GM19438 (cell line): ENCODE data around the gene APH1B.
"Not testable (repeated sequence)": the region's sequence is repeated elsewhere in the genome, so short reads cannot be mapped to it uniquely, and the experiment has no call there.

Source experiments
- ATAC-seq: cut with Tn5 transposase; IDR thresholded peaks from one replicate; pipeline ENCODE4 v1.9.1; 2021; ENCODE audit warnings: low read depth; ENCODE audit not compliant: unreplicated experiment

Gene APH1B

DNA sequence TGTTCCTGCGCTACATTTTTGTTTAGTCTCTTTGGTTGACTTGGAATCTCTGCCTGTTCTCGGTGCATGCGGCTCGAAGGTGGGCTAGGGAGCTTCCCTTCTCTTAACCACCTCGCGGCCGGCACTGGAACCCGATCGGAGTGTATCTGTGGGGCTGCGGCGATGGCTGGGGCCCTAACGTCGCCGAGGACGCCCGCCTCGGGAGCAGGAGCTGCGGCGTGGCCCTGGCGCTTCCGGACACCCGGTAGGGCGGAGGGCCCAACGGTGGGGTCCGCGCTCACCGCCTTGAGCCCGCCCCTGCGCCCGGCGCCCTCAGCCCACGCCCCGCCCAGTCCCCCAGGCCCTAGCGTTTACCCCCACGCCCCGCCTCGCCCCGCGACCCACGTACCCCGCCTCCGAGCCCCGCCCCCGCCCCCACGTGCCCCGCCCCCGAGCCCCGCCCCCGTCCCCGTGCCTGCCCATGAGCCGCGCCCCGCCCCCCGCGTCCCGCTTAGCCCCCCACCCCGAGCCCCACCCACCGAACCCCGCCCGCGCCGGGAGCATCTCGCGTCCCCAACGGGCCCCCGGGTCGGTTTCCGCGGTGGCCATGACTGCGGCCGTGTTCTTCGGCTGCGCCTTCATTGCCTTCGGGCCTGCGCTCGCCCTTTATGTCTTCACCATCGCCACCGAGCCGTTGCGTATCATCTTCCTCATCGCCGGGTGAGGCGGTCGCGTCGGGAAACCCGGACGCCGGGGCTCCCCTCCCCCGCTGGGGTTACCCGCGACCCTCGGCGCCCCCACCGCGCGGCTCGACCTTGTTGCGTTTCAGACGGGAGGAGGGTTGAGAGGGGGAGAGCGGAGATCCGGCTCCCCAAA lies at the start of gene APH1B:
Gene APH1B (plus strand): TSS at position 568 of the 855 bp plus-strand sequence. CDS start 19 bp downstream, at position 587.
- ATAC-seq: peak; percentile 69

DNA sequence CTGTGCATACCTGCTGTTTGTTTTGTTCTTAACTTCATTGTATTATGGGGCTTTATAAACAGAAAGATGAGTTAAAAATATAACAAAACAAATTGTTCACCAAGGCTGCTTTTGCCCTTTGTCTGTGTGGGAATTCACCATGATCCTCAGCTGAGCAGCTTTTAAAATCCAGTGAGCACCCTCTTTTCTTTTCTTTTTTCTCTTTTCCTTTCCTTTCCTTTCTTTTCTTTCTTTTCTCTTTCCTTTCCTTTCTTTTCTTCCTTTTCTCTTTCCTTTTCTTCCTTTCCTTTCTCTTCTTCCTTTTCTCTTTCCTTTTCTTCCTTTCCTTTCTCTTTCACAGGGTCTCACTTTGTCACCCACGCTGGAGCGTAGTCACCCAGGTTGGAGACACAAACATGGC lies 49.7 kb upstream of the APH1B start:
- ATAC-seq: no peak

- no peak for ATAC-seq
Measured at GRCh38 chr15:63231206-63231605, 46.2 kb upstream of the APH1B start.

DNA sequence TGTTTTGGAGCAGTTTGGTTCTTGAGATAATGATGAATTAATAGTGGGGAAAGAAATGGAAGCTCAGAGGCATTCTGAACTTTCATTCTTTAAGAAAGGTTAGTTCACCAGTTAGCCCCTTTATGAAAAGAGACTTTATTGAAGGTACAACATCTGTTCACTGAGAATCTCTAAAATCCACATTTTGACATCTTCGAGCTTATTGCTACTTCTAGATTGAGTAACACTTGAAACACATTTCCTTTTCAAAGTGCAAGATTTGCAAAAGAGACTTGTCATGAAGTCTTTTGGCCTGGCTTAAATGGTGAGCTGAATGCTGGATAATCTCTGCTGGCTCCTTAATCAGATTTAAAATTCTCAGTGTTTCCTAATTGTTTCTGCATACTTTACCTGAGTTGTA lies 45.7 kb upstream of the APH1B start:
- no peak for ATAC-seq

GRCh38 chr15:63232405-63232804 lies 45.0 kb upstream of the APH1B start:
- ATAC-seq: no peak

DNA sequence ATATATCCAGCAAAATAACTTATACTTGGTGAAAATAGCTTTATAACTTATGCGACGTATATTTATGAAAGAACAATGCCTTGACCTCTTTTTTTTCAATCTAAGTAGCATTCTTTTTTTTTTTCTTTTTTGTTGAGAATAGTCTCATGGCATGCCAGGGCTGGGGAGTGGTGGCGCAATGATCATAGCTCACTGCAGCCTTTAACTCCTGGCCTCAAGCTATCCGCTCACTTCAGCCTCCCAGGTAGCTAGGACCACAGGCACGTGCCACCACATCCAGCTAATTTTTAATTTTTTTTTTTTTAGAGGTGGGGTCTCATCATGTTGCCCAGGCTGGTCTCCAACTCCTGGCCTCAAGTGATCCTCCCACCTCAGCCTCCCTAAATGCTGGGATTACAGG lies 44.5 kb upstream of the APH1B start:
- ATAC-seq: no peak

DNA sequence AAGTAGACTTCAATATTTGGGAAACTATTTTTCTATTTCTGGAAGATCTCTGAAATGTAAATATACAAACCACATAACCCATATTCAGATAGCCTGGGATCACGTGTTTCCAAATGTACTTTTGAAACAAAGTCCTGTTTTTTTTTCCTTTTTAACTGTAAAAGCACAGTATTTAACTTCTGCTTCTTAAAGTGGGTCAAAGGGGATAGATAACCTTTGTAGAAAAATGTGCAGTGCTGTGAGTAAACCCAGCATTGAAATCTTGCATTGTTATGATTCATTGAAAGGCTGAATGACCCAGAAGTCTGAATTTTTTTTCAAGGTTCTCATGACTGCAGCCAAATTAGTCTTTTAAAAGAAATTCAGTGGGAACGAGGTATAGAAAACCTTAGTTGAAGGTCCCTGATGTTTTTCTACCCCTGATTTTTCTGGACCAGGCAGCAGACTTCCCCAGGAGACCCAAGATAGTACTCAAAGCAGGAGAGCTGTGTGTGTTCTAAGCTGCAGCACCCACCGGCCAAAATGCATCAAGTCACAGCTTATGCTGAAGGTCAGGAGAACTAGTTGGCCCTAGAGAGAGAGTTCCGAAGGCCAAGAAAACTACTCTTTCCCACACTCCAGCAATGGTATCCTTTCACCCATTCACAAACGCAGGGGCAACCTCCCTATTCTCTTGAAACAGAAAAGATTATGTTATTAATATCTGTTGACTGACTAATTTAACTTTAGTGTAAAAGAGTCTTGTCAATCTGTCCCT lies 43.6 kb upstream of the APH1B start:
- no peak for ATAC-seq

GRCh38 chr15:63234451-63234870 lies 42.9 kb upstream of the APH1B start:
- ATAC-seq: no peak

DNA sequence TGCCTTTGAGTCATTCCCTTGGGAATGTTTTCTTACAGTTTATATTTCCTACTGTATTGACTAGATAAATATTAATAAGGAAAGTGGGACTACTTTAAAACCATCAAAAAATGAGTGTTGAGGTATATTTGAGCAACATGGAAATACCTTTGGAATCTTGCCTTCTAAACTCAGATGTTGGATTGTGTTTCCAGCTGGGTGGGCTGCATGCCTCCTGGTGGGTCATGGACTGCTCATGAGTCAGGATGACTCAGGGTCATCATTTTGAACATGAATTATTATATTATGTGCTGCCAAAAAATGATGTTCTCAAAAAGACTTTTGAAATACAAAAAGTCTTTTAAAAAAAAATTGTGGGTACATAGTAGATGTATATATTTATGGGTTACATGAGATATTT lies 41.1 kb upstream of the APH1B start:
- ATAC-seq: no peak

- not testable (repeated sequence) for ATAC-seq
Measured at GRCh38 chr15:63237086-63237485, 40.3 kb upstream of the APH1B start.

DNA sequence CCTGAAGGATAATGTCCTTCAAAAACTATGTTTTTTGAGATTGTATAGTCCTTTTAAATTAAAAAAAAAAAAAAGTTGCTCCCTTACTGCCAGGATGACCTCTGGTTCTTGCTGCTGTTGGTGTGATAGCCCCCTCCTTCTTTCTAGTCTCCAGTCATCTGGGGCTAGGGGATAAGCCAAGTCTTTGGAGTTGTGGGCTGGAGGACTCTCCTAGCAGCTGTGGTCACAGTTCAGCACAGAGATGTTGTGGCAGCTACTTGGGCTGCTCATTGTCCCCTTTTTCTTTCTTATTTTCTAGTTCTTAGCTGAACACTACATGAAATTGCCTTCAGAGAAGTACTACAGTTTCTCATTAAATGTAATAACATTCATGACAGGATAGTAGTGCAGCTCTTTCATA lies 39.2 kb upstream of the APH1B start:
- ATAC-seq: no peak

- no peak for ATAC-seq
Measured at GRCh38 chr15:63238796-63239195, 38.6 kb upstream of the APH1B start.

- ATAC-seq: no peak
Measured at GRCh38 chr15:63240109-63240508, 37.3 kb upstream of the APH1B start.

GRCh38 chr15:63241316-63241715 lies 36.1 kb upstream of the APH1B start:
- ATAC-seq: no peak

DNA sequence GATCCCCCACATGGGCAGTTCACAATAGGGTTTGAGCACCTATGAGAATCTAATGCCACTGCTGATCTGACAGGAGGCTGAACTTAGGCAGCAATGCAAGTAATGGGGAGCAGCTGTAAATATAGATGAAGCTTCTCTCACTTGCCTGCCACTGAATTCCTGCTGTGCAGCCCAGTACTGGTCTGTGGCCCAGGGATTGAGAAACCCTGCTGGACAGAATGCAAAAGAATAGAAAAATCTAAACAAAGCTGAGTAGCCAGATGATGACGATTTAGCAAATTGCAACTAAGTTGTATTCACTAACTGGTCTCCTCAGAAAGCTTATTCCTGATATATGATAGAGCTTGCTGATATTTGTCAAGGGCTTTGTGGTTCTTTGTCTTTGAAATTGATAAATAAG lies 34.3 kb upstream of the APH1B start:
- no peak for ATAC-seq

GRCh38 chr15:63243776-63244175 lies 33.6 kb upstream of the APH1B start:
- no peak for ATAC-seq

DNA sequence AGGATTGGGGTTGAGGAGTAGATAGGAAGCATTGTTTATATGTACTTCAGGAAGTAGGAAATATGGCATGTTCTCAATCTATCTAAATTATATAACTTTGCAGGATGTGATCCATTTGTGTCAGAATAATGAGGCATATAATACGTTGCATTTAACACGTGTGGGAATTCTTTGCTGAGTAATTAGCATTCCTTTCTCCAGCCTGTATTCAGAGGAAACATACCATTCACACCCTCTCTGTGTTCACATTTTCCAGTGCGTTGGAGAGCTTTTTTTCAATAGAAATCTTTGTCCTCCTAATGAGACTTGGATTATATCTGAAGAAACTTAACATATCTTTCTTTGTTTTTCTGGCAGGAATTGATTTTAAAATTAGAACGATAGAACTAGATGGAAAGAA lies 33.0 kb upstream of the APH1B start:
- ATAC-seq: no peak

- no peak for ATAC-seq
Measured at GRCh38 chr15:63244976-63245645, 32.3 kb upstream of the APH1B start.

DNA sequence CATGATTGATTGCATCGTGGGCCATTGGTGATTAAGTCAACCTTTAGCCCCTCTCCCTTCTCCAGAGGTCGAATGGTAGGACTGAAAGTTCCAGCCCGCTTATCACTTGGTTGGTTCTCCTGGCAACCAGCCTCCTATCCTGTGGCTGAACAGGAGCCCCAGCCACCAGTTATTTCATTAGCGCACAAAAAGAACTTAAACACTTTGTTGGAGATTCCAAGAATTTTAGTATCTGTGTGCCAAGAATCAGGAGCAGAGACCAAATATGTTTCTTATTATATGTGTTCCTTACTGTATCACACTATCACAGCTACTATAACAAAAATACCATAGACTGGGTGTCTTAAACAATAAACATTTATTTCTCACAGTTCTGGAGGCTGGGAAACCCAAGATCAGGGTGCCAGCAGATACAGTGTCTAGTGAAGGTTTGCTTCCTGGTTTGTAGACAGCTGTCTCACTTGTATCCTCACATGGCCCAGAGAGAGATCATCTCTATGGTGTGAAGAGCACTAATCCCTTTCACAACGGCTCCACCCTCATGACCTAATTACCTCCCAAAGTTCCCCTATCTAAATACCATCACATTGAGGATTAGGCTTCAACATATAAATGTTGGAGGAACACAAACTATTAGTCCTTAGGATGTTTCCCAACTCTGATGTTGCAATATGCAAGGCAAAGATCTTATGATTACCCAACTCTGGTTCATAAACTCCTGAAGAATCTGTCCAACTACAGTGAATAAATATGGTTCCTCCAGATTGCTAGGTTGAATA lies 30.5 kb upstream of the APH1B start:
- no peak for ATAC-seq

DNA sequence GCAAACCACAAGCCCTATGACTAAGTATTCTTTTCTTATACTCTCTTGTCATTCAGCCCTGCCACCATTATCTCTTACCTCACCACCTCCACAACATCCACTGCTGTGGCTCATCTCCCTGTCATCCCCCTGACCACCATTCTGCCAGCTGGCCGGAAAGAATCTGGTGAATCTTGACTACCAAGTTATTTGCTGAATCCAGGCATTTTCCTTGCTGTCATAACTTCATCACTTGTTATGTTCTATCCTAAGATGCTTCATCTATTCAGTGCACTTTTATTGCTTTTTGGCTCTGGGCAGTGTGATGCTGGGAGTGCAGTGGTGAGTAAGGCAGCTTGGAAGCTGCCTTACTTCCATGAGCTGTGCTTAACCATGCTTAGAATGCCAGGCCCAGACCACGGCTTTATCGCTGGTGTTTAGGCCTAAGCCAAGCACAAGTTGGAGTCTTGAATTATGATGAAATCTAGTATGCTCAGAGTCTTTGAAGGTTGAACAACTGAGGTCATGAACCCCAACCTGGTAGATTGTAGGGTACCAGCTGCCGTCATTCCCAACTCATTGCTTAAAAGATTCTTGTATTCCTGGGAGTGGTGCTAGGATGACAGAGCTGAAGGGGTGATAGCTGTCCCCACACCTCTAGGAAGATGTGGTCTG lies 27.0 kb upstream of the APH1B start:
- no peak for ATAC-seq
